WTC11 (cell line): ENCODE data around the gene SLC25A41.

Source experiments
- ATF3 ChIP-seq: sonication (generic); formaldehyde crosslinking; conservative IDR thresholded peaks from 2 replicates; pipeline ENCODE4 v1.8.1; 2022; ENCODE audit warnings: mild to moderate bottlenecking, missing genetic modification reagents
- CBFB ChIP-seq: sonication (generic); formaldehyde crosslinking; IDR thresholded peaks from 2 replicates; pipeline ENCODE4 v1.8.1; 2022; ENCODE audit warnings: mild to moderate bottlenecking, low read depth, missing genetic modification reagents
- ETV6 ChIP-seq: sonication (generic); formaldehyde crosslinking; IDR thresholded peaks from 2 replicates; pipeline ENCODE4 v1.8.1; 2022; ENCODE audit warnings: mild to moderate bottlenecking, missing genetic modification reagents
- FOXP4 ChIP-seq: sonication (generic); formaldehyde crosslinking; IDR thresholded peaks from 2 replicates; pipeline ENCODE4 v1.8.0; 2022; ENCODE audit warnings: mild to moderate bottlenecking, missing genetic modification reagents
- GRHL2 ChIP-seq: fragments of 250-450 bp; sonication (Bioruptor Pico); IDR thresholded peaks from 2 replicates; pipeline ENCODE4 v1.8.0; 2022; ENCODE audit warnings: mild to moderate bottlenecking, moderate library complexity; ENCODE audit not compliant: insufficient replicate concordance, severe bottlenecking
- IRF2 ChIP-seq: sonication (generic); formaldehyde crosslinking; IDR thresholded peaks from 2 replicates; pipeline ENCODE4 v1.8.0; 2022; ENCODE audit warnings: low read depth, missing genetic modification reagents, borderline replicate concordance
- JAZF1 ChIP-seq: fragments of 250-450 bp; sonication (Bioruptor Pico); IDR thresholded peaks from 2 replicates; pipeline ENCODE4 v1.9.0; 2021; ENCODE audit warnings: moderate library complexity, mild to moderate bottlenecking, inconsistent platforms
- MAX ChIP-seq: sonication (generic); formaldehyde crosslinking; IDR thresholded peaks from 2 replicates; pipeline ENCODE4 v1.8.0; 2022; ENCODE audit warnings: mild to moderate bottlenecking, missing genetic modification reagents
- SMAD3 ChIP-seq: sonication (generic); formaldehyde crosslinking; IDR thresholded peaks from 2 replicates; pipeline ENCODE4 v1.8.0; 2022; ENCODE audit warnings: missing genetic modification reagents, mild to moderate bottlenecking, borderline replicate concordance
- TF ChIP-seq, protein P1 (sequence below): fragments of 200-600 bp; IDR thresholded peaks from 2 replicates; pipeline ENCODE4 v1.8.0; 2022; ENCODE audit warnings: antibody characterized with exemption
- TF ChIP-seq, protein P2 (sequence below): sonication (generic); formaldehyde crosslinking; IDR thresholded peaks from 2 replicates; pipeline ENCODE4 v1.8.1; 2023; ENCODE audit warnings: mild to moderate bottlenecking, moderate library complexity, missing genetic modification reagents

DNA sequence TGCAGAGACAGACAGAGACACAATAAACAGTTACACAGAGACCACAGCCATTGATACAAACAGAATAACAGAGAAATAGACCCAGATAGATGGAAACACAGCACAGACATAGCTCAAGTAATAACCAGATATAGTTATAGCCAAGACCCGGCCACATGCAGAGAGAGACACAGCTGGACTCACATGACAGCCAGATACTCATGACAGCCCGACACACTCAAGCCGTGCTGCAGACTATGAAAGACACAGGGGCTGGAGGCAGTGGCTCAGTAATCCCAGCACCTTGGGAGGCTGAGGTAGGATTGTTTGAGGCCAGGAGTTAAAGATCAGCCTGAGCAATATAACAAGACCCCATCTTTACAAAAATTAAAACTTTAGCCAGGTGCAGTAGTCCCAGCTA lies 49.7 kb upstream of the SLC25A41 start:
- TF ChIP-seq ATF3 (CRISPR knock-in tag) = no peak
- TF ChIP-seq IRF2 (CRISPR knock-in tag) = no peak
- TF ChIP-seq FOXP4 (CRISPR knock-in tag) = no peak
- no peak for TF ChIP-seq MAX (CRISPR knock-in tag)
- TF ChIP-seq, protein P1, sequence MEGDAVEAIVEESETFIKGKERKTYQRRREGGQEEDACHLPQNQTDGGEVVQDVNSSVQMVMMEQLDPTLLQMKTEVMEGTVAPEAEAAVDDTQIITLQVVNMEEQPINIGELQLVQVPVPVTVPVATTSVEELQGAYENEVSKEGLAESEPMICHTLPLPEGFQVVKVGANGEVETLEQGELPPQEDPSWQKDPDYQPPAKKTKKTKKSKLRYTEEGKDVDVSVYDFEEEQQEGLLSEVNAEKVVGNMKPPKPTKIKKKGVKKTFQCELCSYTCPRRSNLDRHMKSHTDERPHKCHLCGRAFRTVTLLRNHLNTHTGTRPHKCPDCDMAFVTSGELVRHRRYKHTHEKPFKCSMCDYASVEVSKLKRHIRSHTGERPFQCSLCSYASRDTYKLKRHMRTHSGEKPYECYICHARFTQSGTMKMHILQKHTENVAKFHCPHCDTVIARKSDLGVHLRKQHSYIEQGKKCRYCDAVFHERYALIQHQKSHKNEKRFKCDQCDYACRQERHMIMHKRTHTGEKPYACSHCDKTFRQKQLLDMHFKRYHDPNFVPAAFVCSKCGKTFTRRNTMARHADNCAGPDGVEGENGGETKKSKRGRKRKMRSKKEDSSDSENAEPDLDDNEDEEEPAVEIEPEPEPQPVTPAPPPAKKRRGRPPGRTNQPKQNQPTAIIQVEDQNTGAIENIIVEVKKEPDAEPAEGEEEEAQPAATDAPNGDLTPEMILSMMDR = no peak
- no peak for TF ChIP-seq ETV6 (CRISPR knock-in tag)
- TF ChIP-seq JAZF1 (CRISPR knock-in tag) = no peak
- TF ChIP-seq, protein P2, sequence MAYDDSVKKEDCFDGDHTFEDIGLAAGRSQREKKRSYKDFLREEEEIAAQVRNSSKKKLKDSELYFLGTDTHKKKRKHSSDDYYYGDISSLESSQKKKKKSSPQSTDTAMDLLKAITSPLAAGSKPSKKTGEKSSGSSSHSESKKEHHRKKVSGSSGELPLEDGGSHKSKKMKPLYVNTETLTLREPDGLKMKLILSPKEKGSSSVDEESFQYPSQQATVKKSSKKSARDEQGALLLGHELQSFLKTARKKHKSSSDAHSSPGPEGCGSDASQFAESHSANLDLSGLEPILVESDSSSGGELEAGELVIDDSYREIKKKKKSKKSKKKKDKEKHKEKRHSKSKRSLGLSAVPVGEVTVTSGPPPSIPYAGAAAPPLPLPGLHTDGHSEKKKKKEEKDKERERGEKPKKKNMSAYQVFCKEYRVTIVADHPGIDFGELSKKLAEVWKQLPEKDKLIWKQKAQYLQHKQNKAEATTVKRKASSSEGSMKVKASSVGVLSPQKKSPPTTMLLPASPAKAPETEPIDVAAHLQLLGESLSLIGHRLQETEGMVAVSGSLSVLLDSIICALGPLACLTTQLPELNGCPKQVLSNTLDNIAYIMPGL (CRISPR knock-in tag) = no peak
- no peak for TF ChIP-seq SMAD3 (CRISPR knock-in tag)
- no peak for TF ChIP-seq CBFB (CRISPR knock-in tag)
- TF ChIP-seq GRHL2 = no peak
